ENCODE data around the gene COBL. TPM values are rescaled to one million over a fixed set of nuclear protein-coding genes. Genes with fewer than 3 reads are reported as not detected.

Gene COBL
- total RNA-seq, 1 experiment from 2014 or later = 52.3 TPM

- Histone ChIP-seq H3K9ac (ENCODE audit: extremely low read depth, insufficient read length, low read length) (no peak overlapping the region), H2BK12ac (ENCODE audit: insufficient read length, low read depth, low read length) (no peak overlapping the region), H2AK5ac (ENCODE audit: insufficient read length, low read length) (no peak overlapping the region), H3K23ac (ENCODE audit: insufficient read length, low read depth, low read length) (no peak overlapping the region), H3K79me2 (ENCODE audit: insufficient read depth, low read length) (no peaks in the 10 kb centered on the region), H3K4me1 (ENCODE audit: insufficient read depth, low read length) (no peaks in the 10 kb centered on the region), H3K14ac (ENCODE audit: insufficient read depth, low read length) (no peak overlapping the region), H4K5ac (ENCODE audit: insufficient read length, low read depth, low read length) (no peak overlapping the region), H2BK5ac (ENCODE audit: insufficient read length, low read length) (no peak overlapping the region), H3K18ac (ENCODE audit: insufficient read length, low read depth, low read length) (no peak overlapping the region), H4K20me1 (ENCODE audit: control insufficient read depth, insufficient read depth, insufficient read length) (no peaks in the 10 kb centered on the region), H2AFZ (ENCODE audit: low read length) (no peak overlapping the region), H3K79me1 (ENCODE audit: insufficient read depth, low read depth, low read length, poor library complexity, severe bottlenecking) (no peaks in the 10 kb centered on the region), H3K4ac (ENCODE audit: low read depth, low read length) (no peak overlapping the region), H4K91ac (ENCODE audit: insufficient read length, low read depth, low read length) (no peak overlapping the region), H3K23me2 (ENCODE audit: insufficient read length, low read depth, low read length, poor library complexity, severe bottlenecking) (no peaks in the 10 kb centered on the region), H3K56ac (ENCODE audit: insufficient read length, low read depth, low read length) (no peak overlapping the region), H3T11ph (ENCODE audit: low read length) (no peak overlapping the region), H4K8ac (replicated peaks; ENCODE audit: insufficient read length, low read depth, low read length) (no peak overlapping the region), H3K27ac (ENCODE audit: insufficient read length, low read depth, low read length) (no peak overlapping the region), H2BK20ac (ENCODE audit: low read depth, low read length, poor library complexity, severe bottlenecking) (no peak overlapping the region), H3K27me3 (ENCODE audit: insufficient read depth, low read length) (no peaks in the 10 kb centered on the region), H2BK15ac (ENCODE audit: low read depth, low read length) (no peak overlapping the region), H2BK120ac (ENCODE audit: low read depth, low read length, poor library complexity, severe bottlenecking) (no peak overlapping the region), H3K9me3 (ENCODE audit: control insufficient read depth, low read depth, low read length) (no peaks in the 10 kb centered on the region), H3K4me2 (ENCODE audit: insufficient read depth, insufficient read length, low read length) (no peak overlapping the region)
- H3K36me3 Mint-ChIP-seq (ENCODE audit: insufficient read depth in 1 of 3, low read depth in 3 of 3) = peaks cover 0 to 4% (median 0%) of the 10 kb centered on the region in 3 experiments; a peak in 3 of 7 replicates
- H3K4me3 Mint-ChIP-seq = no peak overlapping the region
- no CpG with 5 or more reads among the region's 8 CpGs for WGBS (ENCODE audit: extremely low coverage, insufficient read length, low lambda C conversion rate)
- DNase-seq = no peak
- H3K27me3 Mint-ChIP-seq (ENCODE audit: low read depth) = peaks cover 2% of the 10 kb centered on the region; the same call in 1 of the 2 replicates
- H3K27ac Mint-ChIP-seq = no peak overlapping the region; a peak in 1 of 7 replicates
- H3K9me3 Mint-ChIP-seq = no peaks in the 10 kb centered on the region
- TF ChIP-seq CTCF (conservative IDR thresholded peaks at IDR 0.05) = no peak
- H3K4me1 Mint-ChIP-seq = no peaks in the 10 kb centered on the region
Observed at GRCh38 chr7:51012569-51013217, 303.9 kb downstream of the COBL start.

Measured in H9 (cell line).